Sigmoid colon (tissue), 7 donors: Measurements from ENCODE around the gene LRRC2. TPM values are rescaled to one million over a fixed set of nuclear protein-coding genes. Genes with fewer than 3 reads are reported as not detected.

Experiments used
- DNase-seq: peaks from one replicate; pipeline ENCODE4 v3.0.0-alpha.2; 2019
- H3K27ac ChIP-seq, 4 donors: fragments of 200-600 bp; sonication (generic); one replicate each; pipeline ENCODE4 v1.5.1; 2016 to 2019; ENCODE audit warnings: mild to moderate bottlenecking in 1 of 4
- H3K27me3 ChIP-seq, 3 donors: fragments of 200-600 bp; sonication (generic); one replicate each; pipeline ENCODE4 v1.5.1; 2019; ENCODE audit warnings: mild to moderate bottlenecking in 1 of 3
- H3K36me3 ChIP-seq, 4 donors: fragments of 200-600 bp; sonication (generic); one replicate each; pipeline ENCODE4 v1.5.1; 2016 to 2019
- H3K4me1 ChIP-seq, 4 donors: fragments of 200-600 bp; sonication (generic); one replicate each; pipeline ENCODE4 v1.5.1; 2017 to 2019
- H3K4me3 ChIP-seq, 4 donors: fragments of 200-600 bp; sonication (generic); one replicate each; pipeline ENCODE4 v1.5.1; 2017 to 2019; ENCODE audit warnings: mild to moderate bottlenecking in 2 of 4, moderate library complexity in 1 of 4
- H3K9me3 ChIP-seq, 4 donors: fragments of 200-600 bp in 3 of 4; sonication (generic) in 3 of 4; one replicate each; pipeline versions ENCODE4 v1.5.1 to v1.6.1; 2013 to 2019
- EP300 ChIP-seq, 4 donors: sonication (generic); formaldehyde crosslinking; IDR thresholded peaks; one replicate each; pipeline ENCODE4 v1.6.1; 2017; ENCODE audit warnings: antibody characterized with exemption in 4 of 4
- POLR2A ChIP-seq, 2 donors: fragments of 450-650 bp; IDR thresholded peaks; one replicate each; pipeline ENCODE4 v1.6.1; 2016; ENCODE audit warnings: antibody characterized with exemption in 2 of 2, mild to moderate bottlenecking in 2 of 2, moderate library complexity in 2 of 2
- POLR2AphosphoS5 ChIP-seq, 4 donors: sonication (generic); formaldehyde crosslinking; IDR thresholded peaks; one replicate each; pipeline ENCODE4 v1.6.1; 2017; ENCODE audit warnings: antibody characterized with exemption in 4 of 4
- WGBS, 2 donors: extraction: QIAGEN DNeasy Blood & Tissue Kit; methylation state at CpG; one replicate each; pipeline ENCODE4 v1.1.7; 2013; 5-methylcytosine and 5-hydroxymethylcytosine counted together
- intact Hi-C: fragments of 100-400 bp; cut with DNase I; formaldehyde crosslinking; loops from one replicate; pipeline ENCODE4 v1.15.1; 2023
- polyA plus RNA-seq, 3 donors: library from polyadenylated mRNA; stranded (reverse); fragments of 200-250 nt; gene quantifications; one replicate each; pipeline ENCODE4 v1.2.3, GENCODE V29; 2013
- total RNA-seq, 4 donors: library from RNA; depleted of rRNA; stranded (reverse); fragments of >200 nt; gene quantifications; one replicate each; pipeline ENCODE4 v1.1.0, GENCODE V29; 2016
- TF ChIP-seq, protein P1 (sequence below), 4 experiments: fragments of 450-650 bp in 3 of 4; fragments of 200-600 bp in 1 of 4; IDR thresholded peaks; one replicate each; pipeline ENCODE4 v1.5.1; 2016 to 2019; ENCODE audit warnings: antibody characterized with exemption in 4 of 4, mild to moderate bottlenecking in 3 of 4, moderate library complexity in 2 of 4
- donor health status: healthy with polysubstance abuse.
- donor health status: Bipolar disorder and iron deficiency.
- donor health status: healthy.

LRRC2 gene
- total and polyA plus RNA-seq, 7 donors, result 0.46 to 11.1 (median 3.6) TPM

DNA sequence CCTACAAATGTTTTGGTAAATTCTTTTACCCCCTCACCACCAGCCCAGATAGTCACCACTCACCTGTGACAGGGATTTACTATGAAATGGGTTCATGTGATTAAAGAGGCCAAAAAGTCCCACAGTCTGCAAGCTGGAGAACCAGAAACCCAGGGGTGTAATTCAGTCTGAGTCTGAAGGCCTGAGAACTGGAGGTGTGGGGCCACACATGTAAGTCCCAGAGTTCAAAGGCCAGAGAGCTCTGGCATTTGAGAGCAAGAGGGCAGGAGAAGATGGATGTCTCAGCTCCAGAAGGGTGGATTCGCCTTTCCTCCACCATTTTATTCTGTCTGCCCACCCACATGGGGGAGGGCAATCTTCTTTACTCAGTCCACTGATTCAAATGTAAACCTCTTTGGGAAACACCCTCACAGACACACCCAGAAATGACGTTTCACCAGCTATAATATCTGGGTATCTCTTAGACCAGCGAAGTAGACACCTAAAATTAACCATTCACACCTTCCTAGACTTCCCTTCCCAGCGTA lies 56.4 kb downstream of the LRRC2 start:
- H3K4me3 ChIP-seq, result no peak overlapping the region
- WGBS, 2 donors, result 62 to 76% methylated on average over 4 of the region's 4 CpGs
- TF ChIP-seq, protein P1, sequence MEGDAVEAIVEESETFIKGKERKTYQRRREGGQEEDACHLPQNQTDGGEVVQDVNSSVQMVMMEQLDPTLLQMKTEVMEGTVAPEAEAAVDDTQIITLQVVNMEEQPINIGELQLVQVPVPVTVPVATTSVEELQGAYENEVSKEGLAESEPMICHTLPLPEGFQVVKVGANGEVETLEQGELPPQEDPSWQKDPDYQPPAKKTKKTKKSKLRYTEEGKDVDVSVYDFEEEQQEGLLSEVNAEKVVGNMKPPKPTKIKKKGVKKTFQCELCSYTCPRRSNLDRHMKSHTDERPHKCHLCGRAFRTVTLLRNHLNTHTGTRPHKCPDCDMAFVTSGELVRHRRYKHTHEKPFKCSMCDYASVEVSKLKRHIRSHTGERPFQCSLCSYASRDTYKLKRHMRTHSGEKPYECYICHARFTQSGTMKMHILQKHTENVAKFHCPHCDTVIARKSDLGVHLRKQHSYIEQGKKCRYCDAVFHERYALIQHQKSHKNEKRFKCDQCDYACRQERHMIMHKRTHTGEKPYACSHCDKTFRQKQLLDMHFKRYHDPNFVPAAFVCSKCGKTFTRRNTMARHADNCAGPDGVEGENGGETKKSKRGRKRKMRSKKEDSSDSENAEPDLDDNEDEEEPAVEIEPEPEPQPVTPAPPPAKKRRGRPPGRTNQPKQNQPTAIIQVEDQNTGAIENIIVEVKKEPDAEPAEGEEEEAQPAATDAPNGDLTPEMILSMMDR (IDR thresholded peaks at IDR 0.05), result no peak
- TF ChIP-seq POLR2AphosphoS5 (IDR thresholded peaks at IDR 0.05) (no peak), POLR2A (IDR thresholded peaks at IDR 0.05) (no peak), EP300 (IDR thresholded peaks at IDR 0.05) (no peak)
- no peaks in the 10 kb centered on the region for H3K36me3 ChIP-seq
- no peak overlapping the region for H3K27ac ChIP-seq
- no peak for DNase-seq
- no peaks in the 10 kb centered on the region for H3K4me1 ChIP-seq
- H3K9me3 ChIP-seq, result no peaks in the 10 kb centered on the region
- H3K27me3 ChIP-seq, result no peaks in the 10 kb centered on the region
- intact Hi-C loops, result no loop called here

DNA sequence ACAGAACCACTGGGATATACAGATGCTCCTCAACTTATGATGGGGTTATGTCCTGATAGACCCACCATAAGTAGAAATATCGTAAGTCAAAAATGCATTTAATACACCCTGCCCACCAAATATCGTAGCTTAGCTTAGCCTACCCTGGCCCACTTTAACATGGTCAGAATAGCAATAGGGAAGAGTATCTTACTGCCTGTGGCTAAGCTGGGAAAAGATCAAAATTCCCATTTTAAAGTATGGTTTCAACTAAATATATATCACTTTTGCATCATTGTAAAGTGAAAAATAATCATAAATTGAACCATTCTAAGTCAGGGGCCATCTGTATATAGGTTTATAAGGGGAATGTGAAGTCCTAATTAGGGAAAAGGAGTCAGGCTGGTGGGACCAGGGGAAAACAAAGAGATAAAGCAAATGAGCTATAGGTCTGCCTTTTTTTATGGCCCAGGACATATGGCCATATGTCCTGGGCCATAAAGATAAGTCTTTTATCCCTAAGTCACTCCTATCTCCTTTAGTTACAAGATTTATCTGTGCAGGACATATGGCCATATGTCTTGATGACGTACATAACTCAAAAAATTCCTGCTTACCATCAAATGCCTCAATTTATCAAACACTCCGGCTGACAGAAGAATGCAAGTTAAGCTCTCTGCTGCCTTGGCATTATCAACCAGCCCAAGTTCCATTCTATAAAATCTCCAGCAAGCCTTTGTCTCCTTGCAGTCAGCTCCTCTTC lies 57.1 kb downstream of the LRRC2 start:
- no peaks in the 10 kb centered on the region for H3K27me3 ChIP-seq
- H3K9me3 ChIP-seq, result no peaks in the 10 kb centered on the region
- TF ChIP-seq EP300 (IDR thresholded peaks at IDR 0.05) (no peak), POLR2AphosphoS5 (IDR thresholded peaks at IDR 0.05) (no peak), POLR2A (IDR thresholded peaks at IDR 0.05) (no peak)
- TF ChIP-seq, protein P1 (IDR thresholded peaks at IDR 0.05), result no peak
- DNase-seq, result no peak
- intact Hi-C loops, result no loop called here
- no peak overlapping the region for H3K4me3 ChIP-seq
- 90 to 93% methylated on average over 4 of the region's 4 CpGs for WGBS, 2 donors
- H3K36me3 ChIP-seq, result no peaks in the 10 kb centered on the region
- no peaks in the 10 kb centered on the region for H3K4me1 ChIP-seq
- H3K27ac ChIP-seq, result no peak overlapping the region

DNA sequence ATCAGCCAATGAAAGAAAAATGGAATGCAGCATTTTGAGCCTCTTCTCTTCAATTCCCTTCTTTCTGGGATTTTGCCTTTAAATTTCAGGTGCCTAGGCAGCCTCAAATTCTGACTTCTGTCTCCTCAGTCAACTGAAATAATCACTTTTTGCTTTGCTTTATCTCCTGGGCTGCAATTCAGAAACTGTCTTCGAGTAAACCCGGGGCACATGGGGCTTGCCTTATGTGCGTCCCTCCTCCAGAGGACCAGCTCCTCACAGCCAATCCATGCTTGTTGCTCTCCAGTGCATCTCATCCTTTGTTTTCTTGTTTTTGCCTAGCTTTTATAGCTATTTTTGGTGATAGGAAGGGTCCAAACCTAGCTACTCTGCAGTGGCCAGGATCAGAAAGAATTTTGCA lies 59.6 kb downstream of the LRRC2 start:
- no peak for DNase-seq
- no peak overlapping the region for H3K4me3 ChIP-seq
- H3K36me3 ChIP-seq, result no peaks in the 10 kb centered on the region
- H3K27ac ChIP-seq, result no peak overlapping the region
- no peaks in the 10 kb centered on the region for H3K9me3 ChIP-seq
- TF ChIP-seq, protein P1 (IDR thresholded peaks at IDR 0.05), result no peak
- no peak for TF ChIP-seq POLR2AphosphoS5 (IDR thresholded peaks at IDR 0.05)
- H3K4me1 ChIP-seq, result peaks cover 0 to 8% (median 0%) of the 10 kb centered on the region in 4 donors
- WGBS, 2 donors, result 89% methylated on average over 3 of the region's 3 CpGs
- no peaks in the 10 kb centered on the region for H3K27me3 ChIP-seq
- intact Hi-C loops, result no loop called here

DNA sequence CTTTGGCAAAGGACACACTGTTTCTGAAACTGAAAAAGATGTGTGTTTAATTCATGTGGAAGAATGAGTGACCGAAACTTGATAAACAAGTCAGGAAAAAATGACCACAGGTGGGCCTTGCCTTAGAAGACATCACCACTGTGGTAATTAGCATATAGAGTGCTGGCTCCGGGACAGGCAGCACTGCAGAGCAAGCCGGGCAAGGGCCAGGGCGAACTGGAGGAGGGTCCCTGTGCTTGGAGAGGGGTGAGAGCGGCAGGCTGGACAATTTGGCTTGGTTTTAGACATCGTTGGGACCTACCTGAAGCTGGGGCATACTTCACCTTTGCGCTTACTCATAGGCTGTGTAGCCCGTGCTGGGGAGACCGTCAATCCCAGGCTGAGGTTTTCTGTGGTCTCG lies 60.1 kb downstream of the LRRC2 start:
- Histone ChIP-seq H3K9me3 (no peaks in the 10 kb centered on the region), H3K4me3 (no peak overlapping the region), H3K27ac (no peak overlapping the region), H3K4me1 (peaks cover 0 to 8% (median 0%) of the 10 kb centered on the region in 4 donors), H3K27me3 (no peaks in the 10 kb centered on the region), H3K36me3 (no peaks in the 10 kb centered on the region)
- 89% methylated on average over 10 of the region's 10 CpGs for WGBS, 2 donors
- no peak for DNase-seq
- intact Hi-C loops, result no loop called here
- TF ChIP-seq, protein P1 (IDR thresholded peaks at IDR 0.05), result no peak
- no peak for TF ChIP-seq POLR2A (IDR thresholded peaks at IDR 0.05)
- TF ChIP-seq POLR2AphosphoS5 (IDR thresholded peaks at IDR 0.05), result no peak
- no peak for TF ChIP-seq EP300 (IDR thresholded peaks at IDR 0.05)
